ENCODE measurements around the gene RAD51B.
"Not testable (repeated sequence)": the region's sequence is repeated elsewhere in the genome, so short reads cannot be mapped to it uniquely, and the experiment has no call there.

RAD51B gene

DNA sequence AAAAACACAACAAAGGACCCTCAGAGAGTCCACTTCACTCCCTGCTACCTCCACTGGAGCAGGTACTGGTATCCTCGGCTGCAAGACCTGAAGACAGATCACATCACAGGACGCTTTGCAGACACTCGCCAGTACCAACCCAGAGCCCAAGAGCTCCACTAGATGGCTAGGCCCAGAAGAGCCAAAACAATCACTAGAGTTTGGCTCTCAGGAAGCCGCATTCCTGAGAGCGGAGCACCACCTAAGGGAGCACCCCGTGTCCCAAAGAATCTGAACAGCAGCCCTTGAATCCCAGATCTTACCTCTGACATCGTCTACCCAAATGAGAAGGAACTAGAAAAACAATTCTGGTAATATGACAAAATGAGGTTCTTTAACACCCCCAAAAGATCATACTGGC is 399.8 kb downstream of the RAD51B start:
- H3K9me3 ChIP-seq, result no peaks in the 10 kb centered on the region; the same call in 1 of the 2 replicates
- no peaks in the 10 kb centered on the region for H3K27me3 ChIP-seq
- TF ChIP-seq, protein P1, sequence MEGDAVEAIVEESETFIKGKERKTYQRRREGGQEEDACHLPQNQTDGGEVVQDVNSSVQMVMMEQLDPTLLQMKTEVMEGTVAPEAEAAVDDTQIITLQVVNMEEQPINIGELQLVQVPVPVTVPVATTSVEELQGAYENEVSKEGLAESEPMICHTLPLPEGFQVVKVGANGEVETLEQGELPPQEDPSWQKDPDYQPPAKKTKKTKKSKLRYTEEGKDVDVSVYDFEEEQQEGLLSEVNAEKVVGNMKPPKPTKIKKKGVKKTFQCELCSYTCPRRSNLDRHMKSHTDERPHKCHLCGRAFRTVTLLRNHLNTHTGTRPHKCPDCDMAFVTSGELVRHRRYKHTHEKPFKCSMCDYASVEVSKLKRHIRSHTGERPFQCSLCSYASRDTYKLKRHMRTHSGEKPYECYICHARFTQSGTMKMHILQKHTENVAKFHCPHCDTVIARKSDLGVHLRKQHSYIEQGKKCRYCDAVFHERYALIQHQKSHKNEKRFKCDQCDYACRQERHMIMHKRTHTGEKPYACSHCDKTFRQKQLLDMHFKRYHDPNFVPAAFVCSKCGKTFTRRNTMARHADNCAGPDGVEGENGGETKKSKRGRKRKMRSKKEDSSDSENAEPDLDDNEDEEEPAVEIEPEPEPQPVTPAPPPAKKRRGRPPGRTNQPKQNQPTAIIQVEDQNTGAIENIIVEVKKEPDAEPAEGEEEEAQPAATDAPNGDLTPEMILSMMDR (IDR thresholded peaks at IDR 0.05; ENCODE audit: low read depth, low read length), result no peak
- no peak overlapping the region for H3K4me3 ChIP-seq (ENCODE audit: low read depth, low read length)
- no peaks in the 10 kb centered on the region for H3K4me1 ChIP-seq
- DNase-seq, result no peak
- H3K36me3 ChIP-seq, result no peaks in the 10 kb centered on the region

DNA sequence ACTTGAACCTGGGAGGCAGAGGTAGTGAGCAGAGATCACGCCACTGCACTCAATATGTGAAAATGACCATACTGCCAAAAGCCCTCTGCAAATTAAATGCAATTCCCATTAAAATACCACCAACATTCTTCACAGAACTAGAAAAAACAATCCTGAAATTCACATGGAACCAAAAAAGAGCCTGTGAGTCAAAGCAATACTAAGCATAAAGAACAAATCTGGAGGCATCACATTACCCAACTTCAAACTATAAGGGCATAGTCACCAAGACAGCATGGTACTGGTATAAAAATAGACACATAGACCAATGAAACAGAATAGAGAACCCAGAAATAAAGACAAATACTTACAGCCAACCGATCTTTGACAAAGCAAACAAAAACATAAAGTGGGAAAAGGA is 401.5 kb downstream of the RAD51B start:
- H3K4me1 ChIP-seq; H3K9me3 ChIP-seq; H3K36me3 ChIP-seq; H3K4me3 ChIP-seq (ENCODE audit: low read depth, low read length); H3K27me3 ChIP-seq; DNase-seq: not testable (repeated sequence)

- H3K4me1 ChIP-seq, result no peaks in the 10 kb centered on the region
- H3K4me3 ChIP-seq (ENCODE audit: low read depth, low read length), result no peak overlapping the region
- no peaks in the 10 kb centered on the region for H3K27me3 ChIP-seq
- no peaks in the 10 kb centered on the region; the same call in 1 of the 2 replicates for H3K9me3 ChIP-seq
- H3K36me3 ChIP-seq, result no peaks in the 10 kb centered on the region
- TF ChIP-seq, protein P1 (IDR thresholded peaks at IDR 0.05; ENCODE audit: low read depth, low read length), result no peak
- DNase-seq, result no peak
Observed at GRCh38 chr14:68222154-68222553, 402.6 kb downstream of the RAD51B start.

GRCh38 chr14:68222726-68223125 is 403.1 kb downstream of the RAD51B start:
- no peak for DNase-seq
- Histone ChIP-seq H3K36me3 (no peaks in the 10 kb centered on the region), H3K4me3 (ENCODE audit: low read depth, low read length) (no peak overlapping the region), H3K27me3 (no peaks in the 10 kb centered on the region), H3K4me1 (no peaks in the 10 kb centered on the region), H3K9me3 (no peaks in the 10 kb centered on the region; the same call in 1 of the 2 replicates)
- TF ChIP-seq, protein P1 (IDR thresholded peaks at IDR 0.05; ENCODE audit: low read depth, low read length), result no peak

GRCh38 chr14:68223631-68224030 is 404.1 kb downstream of the RAD51B start:
- Histone ChIP-seq H3K4me1 (no peaks in the 10 kb centered on the region), H3K36me3 (no peaks in the 10 kb centered on the region), H3K4me3 (ENCODE audit: low read depth, low read length) (no peak overlapping the region), H3K9me3 (no peaks in the 10 kb centered on the region; the same call in 1 of the 2 replicates), H3K27me3 (no peaks in the 10 kb centered on the region)
- TF ChIP-seq, protein P1 (IDR thresholded peaks at IDR 0.05; ENCODE audit: low read depth, low read length), result no peak
- no peak for DNase-seq

GRCh38 chr14:68225321-68225720 is 405.7 kb downstream of the RAD51B start:
- Histone ChIP-seq H3K4me1 (no peaks in the 10 kb centered on the region), H3K27me3 (no peaks in the 10 kb centered on the region), H3K36me3 (no peaks in the 10 kb centered on the region), H3K4me3 (ENCODE audit: low read depth, low read length) (no peak overlapping the region), H3K9me3 (no peaks in the 10 kb centered on the region; the same call in 1 of the 2 replicates)
- TF ChIP-seq, protein P1 (IDR thresholded peaks at IDR 0.05; ENCODE audit: low read depth, low read length), result no peak
- no peak for DNase-seq

- H3K9me3 ChIP-seq, result no peaks in the 10 kb centered on the region
- no peak for DNase-seq
- TF ChIP-seq, protein P1 (IDR thresholded peaks at IDR 0.05; ENCODE audit: low read depth, low read length), result no peak
- H3K27me3 ChIP-seq, result no peaks in the 10 kb centered on the region
- no peaks in the 10 kb centered on the region for H3K36me3 ChIP-seq
- H3K4me1 ChIP-seq, result no peaks in the 10 kb centered on the region
- no peak overlapping the region for H3K4me3 ChIP-seq (ENCODE audit: low read depth, low read length)
Observed at GRCh38 chr14:68226523-68226922, 406.9 kb downstream of the RAD51B start.

Measured in BE2C (cell line).